CD4-positive, CD25-positive, alpha-beta regulatory T cell (primary cell): Measurements from ENCODE around the gene MITF. TPM values are rescaled to one million over a fixed set of nuclear protein-coding genes. Genes with fewer than 3 reads are reported as not detected.

Experiments used
- ATAC-seq, 2 donors: fragments of 150-1000 bp; cut with Tn5 transposase; one replicate each; pipeline ENCODE4 v1.10.0; 2021; ENCODE audit warnings: low read depth in 2 of 2, moderate number of reproducible peaks in 2 of 2, moderate library complexity in 1 of 2
- DNase-seq, 3 donors: peaks; one replicate each; pipeline versions ENCODE4 v3.0.0 to v3.0.0-alpha.2; 2012 to 2022; ENCODE audit warnings: mixed read lengths in 1 of 3
- H3K27ac ChIP-seq: one replicate; pipeline ENCODE4 v1.7.0; 2013; ENCODE audit warnings: mild to moderate bottlenecking, low read length; ENCODE audit not compliant: insufficient read depth, poor library complexity, severe bottlenecking
- H3K27me3 ChIP-seq: one replicate; pipeline ENCODE4 v1.7.0; 2013; ENCODE audit warnings: low read length; ENCODE audit not compliant: control insufficient read depth, insufficient read depth
- H3K36me3 ChIP-seq: one replicate; pipeline ENCODE4 v1.7.0; 2013; ENCODE audit warnings: mild to moderate bottlenecking, low read length, moderate library complexity; ENCODE audit not compliant: control insufficient read depth, insufficient read depth
- H3K4me1 ChIP-seq: 2 replicates; pipeline ENCODE4 v1.7.0; 2013; ENCODE audit warnings: mild to moderate bottlenecking, low read length; ENCODE audit not compliant: insufficient read depth, control insufficient read depth, poor library complexity, severe bottlenecking
- H3K4me3 ChIP-seq: one replicate; pipeline ENCODE4 v1.7.0; 2013; ENCODE audit warnings: low read depth, mild to moderate bottlenecking, low read length, moderate library complexity
- H3K9me3 ChIP-seq, 2 experiments: 1 replicate in 1 of 2; 2 replicates in 1 of 2; pipeline ENCODE4 v1.7.0; 2013; ENCODE audit warnings: low read length in 2 of 2, mild to moderate bottlenecking in 1 of 2, moderate library complexity in 1 of 2; ENCODE audit not compliant: control insufficient read depth in 2 of 2
- H3K27ac Mint-ChIP-seq, 3 donors: one replicate each; pipeline ENCODE4 v1.8.0; 2020 to 2022; ENCODE audit warnings: mild to moderate bottlenecking in 3 of 3, mixed read lengths in 3 of 3, moderate library complexity in 2 of 3
- H3K27me3 Mint-ChIP-seq: one replicate; pipeline ENCODE4 v1.8.0; 2022; ENCODE audit warnings: mild to moderate bottlenecking, mixed read lengths
- H3K36me3 Mint-ChIP-seq: one replicate; pipeline ENCODE4 v1.8.0; 2020; ENCODE audit warnings: mixed read lengths
- H3K4me1 Mint-ChIP-seq, 4 donors: one replicate each; pipeline ENCODE4 v1.8.0; 2020 to 2022; ENCODE audit warnings: mixed read lengths in 4 of 4, mild to moderate bottlenecking in 1 of 4
- H3K4me3 Mint-ChIP-seq, 4 donors: one replicate each; pipeline ENCODE4 v1.8.0; 2020 to 2022; ENCODE audit warnings: mild to moderate bottlenecking in 4 of 4, mixed read lengths in 4 of 4, moderate library complexity in 3 of 4
- H3K9me3 Mint-ChIP-seq, 7 donors: one replicate each; pipeline ENCODE4 v1.8.0; 2020 to 2022; ENCODE audit warnings: mixed read lengths in 7 of 7, mild to moderate bottlenecking in 3 of 7, moderate library complexity in 2 of 7
- polyA plus RNA-seq, 4 donors: library from polyadenylated mRNA; unstranded; fragments of 300-500 nt; fragmentation: Illumina TruSeq; gene quantifications; one replicate each; pipeline ENCODE4 v1.2.3, GENCODE V29; 2021
- total RNA-seq: library from RNA; stranded (reverse); gene quantifications from one replicate; pipeline ENCODE4 v1.2.3, GENCODE V29; 2022

The MITF gene
- total and polyA plus RNA-seq, 5 donors from 2014 or later = 0.44 TPM; not detected in 4

DNA sequence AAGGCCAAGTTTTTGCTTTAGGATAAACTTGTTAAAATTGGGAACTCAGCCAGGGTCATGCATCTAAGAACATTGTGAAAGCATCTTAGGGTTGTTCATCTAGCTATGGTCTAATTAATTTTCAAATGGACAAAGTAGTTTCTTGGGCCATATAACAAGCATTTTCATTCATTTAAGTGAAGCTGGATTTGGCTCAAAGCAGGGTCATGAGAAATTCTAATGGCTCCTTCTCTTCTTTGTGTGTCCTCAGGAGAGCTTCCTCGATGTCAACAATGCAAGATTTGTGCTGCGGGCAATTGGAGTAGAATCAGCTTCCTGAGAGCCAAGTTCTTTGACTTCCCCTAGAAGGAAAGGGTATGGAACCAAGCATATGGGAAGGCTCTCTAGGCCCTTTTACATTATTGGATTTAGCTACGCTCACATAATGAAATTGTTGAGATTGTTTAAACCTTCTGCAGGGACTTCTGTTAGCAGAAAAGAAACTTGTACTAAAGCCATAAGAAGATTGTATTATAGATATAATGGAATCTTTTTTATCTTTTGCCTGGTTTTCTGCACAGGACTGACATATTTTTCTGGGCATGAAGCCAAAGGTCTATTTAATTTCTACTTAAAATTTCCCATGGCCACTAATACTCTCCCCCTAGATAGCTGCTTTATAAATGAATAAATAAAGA, 258.5 kb downstream of the MITF start:
- H3K9me3 ChIP-seq = no peaks in the 10 kb centered on the region
- no peak overlapping the region for H3K27ac Mint-ChIP-seq
- H3K4me3 ChIP-seq = no peak overlapping the region
- peaks cover 0 to 3% (median 0%) of the 10 kb centered on the region in 7 donors for H3K9me3 Mint-ChIP-seq
- H3K4me1 Mint-ChIP-seq = no peaks in the 10 kb centered on the region
- H3K36me3 ChIP-seq = no peaks in the 10 kb centered on the region
- H3K4me1 ChIP-seq = no peaks in the 10 kb centered on the region
- no peaks in the 10 kb centered on the region for H3K27me3 Mint-ChIP-seq
- no peak for DNase-seq
- no peak for ATAC-seq
- no peaks in the 10 kb centered on the region for H3K36me3 Mint-ChIP-seq
- no peaks in the 10 kb centered on the region for H3K27me3 ChIP-seq
- H3K4me3 Mint-ChIP-seq = no peak overlapping the region
- H3K27ac ChIP-seq = no peak overlapping the region

DNA sequence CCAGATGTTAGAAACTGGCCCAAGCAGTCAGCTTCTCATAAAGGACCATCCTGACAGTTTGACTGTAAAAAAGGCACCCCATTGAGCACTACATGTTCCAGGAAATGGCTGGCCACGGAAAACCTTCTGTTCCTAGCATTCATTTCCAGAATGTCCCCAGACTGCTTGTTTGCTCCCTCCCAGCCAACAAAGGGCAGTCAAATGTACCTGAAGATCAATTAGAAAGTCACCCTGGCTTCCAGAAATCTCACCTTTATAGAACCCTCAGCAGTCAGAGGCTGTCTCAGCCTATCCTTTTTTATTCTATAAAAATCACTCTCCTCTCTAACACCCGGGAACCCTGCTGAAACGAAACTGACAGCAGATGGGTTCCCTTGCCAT, 259.5 kb downstream of the MITF start:
- Histone ChIP-seq H3K27me3 (no peaks in the 10 kb centered on the region), H3K27ac (no peak overlapping the region), H3K4me3 (no peak overlapping the region), H3K36me3 (no peaks in the 10 kb centered on the region), H3K4me1 (no peaks in the 10 kb centered on the region), H3K9me3 (no peaks in the 10 kb centered on the region)
- Mint-ChIP-seq H3K4me1 (no peaks in the 10 kb centered on the region), H3K4me3 (no peak overlapping the region), H3K27me3 (no peaks in the 10 kb centered on the region), H3K27ac (no peak overlapping the region), H3K36me3 (no peaks in the 10 kb centered on the region), H3K9me3 (peaks cover 0 to 1% (median 0%) of the 10 kb centered on the region in 7 donors)
- DNase-seq (no peak), ATAC-seq (no peak)

DNA sequence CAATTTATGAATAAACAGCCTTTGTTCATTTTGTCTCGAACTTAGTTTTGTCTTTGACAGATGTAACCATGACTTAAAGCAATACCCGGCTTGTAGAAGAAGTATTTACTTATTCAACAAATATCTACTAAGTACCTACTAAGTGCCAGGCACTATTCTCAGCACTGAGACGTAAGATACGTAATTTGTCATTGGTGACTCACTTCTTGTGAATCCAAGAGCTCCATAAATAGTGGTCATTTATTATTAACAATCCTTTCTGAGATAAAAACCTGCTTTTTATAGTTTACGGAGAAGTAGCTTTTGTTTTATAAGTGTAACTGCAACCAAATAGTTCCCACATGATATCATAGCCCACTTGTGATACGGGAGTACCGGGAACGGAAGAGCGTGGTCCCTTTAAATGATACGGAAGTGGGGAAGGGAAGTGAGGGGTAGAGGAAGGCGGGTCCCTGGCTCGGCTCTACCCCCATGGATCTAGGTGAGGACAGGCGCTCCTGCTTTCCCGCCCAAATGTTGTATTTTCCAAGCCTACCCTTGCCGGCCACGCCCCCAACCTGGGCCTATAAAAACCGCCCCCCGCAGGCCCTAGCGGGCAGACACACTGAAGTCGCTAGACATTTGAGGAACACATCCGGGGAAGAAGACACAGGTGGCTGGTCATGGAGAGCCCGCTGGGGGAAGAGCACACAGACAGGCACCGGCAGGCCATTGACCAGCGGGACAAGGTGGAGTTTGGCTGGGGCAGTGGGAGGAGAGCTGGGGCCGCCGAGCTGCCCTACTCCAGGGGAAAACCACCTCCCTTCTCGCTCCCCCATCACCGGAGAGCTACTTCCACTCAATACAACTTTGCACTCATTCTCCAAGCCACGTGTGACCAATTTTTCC, 260.1 kb downstream of the MITF start, which contains the start of gene SAMMSON:
TSS of gene SAMMSON (plus strand) at position 594 of the 888 bp plus-strand sequence.
- Histone ChIP-seq H3K9me3 (no peaks in the 10 kb centered on the region), H3K27ac (no peak within 1 kb of the TSS), H3K4me3 (no peak within 1 kb of the TSS), H3K4me1 (no peaks in the 10 kb centered on the region), H3K36me3 (no peaks in the 10 kb centered on the region), H3K27me3 (no peaks in the 10 kb centered on the region)
- DNase-seq (no peak), ATAC-seq (no peak)
- Mint-ChIP-seq H3K9me3 (peaks cover 0 to 1% (median 0%) of the 10 kb centered on the region in 7 donors), H3K27ac (no peak within 1 kb of the TSS), H3K4me1 (no peaks in the 10 kb centered on the region), H3K36me3 (no peaks in the 10 kb centered on the region), H3K27me3 (no peaks in the 10 kb centered on the region), H3K4me3 (no peak within 1 kb of the TSS)

GRCh38 chr3:70000028-70000410, 260.8 kb downstream of the MITF start:
- no peak for ATAC-seq
- DNase-seq = no peak
- no peaks in the 10 kb centered on the region for H3K36me3 Mint-ChIP-seq
- H3K27me3 Mint-ChIP-seq = no peaks in the 10 kb centered on the region
- H3K4me1 ChIP-seq = no peaks in the 10 kb centered on the region
- no peak overlapping the region for H3K27ac Mint-ChIP-seq
- no peaks in the 10 kb centered on the region for H3K36me3 ChIP-seq
- no peak overlapping the region for H3K27ac ChIP-seq
- H3K4me3 ChIP-seq = no peak overlapping the region
- H3K9me3 Mint-ChIP-seq = peaks cover 0 to 1% (median 0%) of the 10 kb centered on the region in 7 donors
- no peaks in the 10 kb centered on the region for H3K9me3 ChIP-seq
- no peaks in the 10 kb centered on the region for H3K27me3 ChIP-seq
- H3K4me1 Mint-ChIP-seq = no peaks in the 10 kb centered on the region
- no peak overlapping the region for H3K4me3 Mint-ChIP-seq

DNA sequence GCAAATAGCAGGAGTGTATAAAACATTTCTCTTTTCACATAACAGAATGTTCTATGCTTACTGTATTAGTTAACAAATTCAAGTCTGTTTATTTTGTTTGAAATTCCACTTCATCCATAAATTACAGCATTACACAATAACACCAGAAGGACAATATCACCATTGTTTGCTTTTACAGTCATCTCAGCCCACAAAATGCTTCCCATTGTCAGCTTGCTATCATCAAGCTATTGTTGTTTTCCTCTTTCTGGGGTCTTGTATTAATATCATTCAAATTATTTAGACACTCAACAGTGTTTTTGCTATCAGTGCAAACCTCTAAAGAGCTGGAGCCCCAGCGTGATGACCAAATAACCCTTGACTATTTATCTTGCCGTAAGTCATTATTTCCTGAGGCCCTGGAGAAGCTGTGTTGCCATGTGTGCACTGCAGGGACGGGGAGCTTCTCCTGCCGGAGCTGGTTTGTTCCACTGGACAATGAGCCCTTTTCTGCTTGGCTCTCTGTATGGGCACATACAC, 261.4 kb downstream of the MITF start:
- Mint-ChIP-seq H3K27ac (no peak overlapping the region), H3K27me3 (no peaks in the 10 kb centered on the region), H3K9me3 (peaks cover 0 to 1% (median 0%) of the 10 kb centered on the region in 7 donors), H3K4me3 (no peak overlapping the region), H3K4me1 (no peaks in the 10 kb centered on the region), H3K36me3 (no peaks in the 10 kb centered on the region)
- ATAC-seq = no peak
- Histone ChIP-seq H3K36me3 (no peaks in the 10 kb centered on the region), H3K27me3 (no peaks in the 10 kb centered on the region), H3K4me1 (no peaks in the 10 kb centered on the region), H3K4me3 (no peak overlapping the region), H3K27ac (no peak overlapping the region), H3K9me3 (no peaks in the 10 kb centered on the region)
- DNase-seq = no peak

DNA sequence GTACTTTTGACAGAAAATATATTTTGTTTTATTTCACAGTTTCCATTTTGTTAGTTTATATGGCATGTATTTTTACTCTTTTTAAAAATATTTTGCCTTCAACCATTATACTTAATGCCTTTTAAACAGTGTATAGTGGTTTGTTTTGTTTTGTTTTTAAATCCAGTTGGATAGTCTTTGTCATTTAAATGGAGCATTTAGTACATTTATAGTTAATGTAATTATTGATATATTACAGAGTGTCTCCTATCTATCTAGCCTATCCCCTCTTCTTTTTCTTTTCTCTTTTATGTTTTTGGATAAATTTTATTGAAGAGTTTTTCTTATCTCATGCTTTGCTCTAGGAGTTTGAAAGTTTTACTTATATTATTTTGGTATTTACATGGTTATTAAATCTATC, 263.9 kb downstream of the MITF start:
- peaks cover 0 to 9% (median 0%) of the 10 kb centered on the region in 7 donors for H3K9me3 Mint-ChIP-seq
- no peaks in the 10 kb centered on the region for H3K36me3 Mint-ChIP-seq

DNA sequence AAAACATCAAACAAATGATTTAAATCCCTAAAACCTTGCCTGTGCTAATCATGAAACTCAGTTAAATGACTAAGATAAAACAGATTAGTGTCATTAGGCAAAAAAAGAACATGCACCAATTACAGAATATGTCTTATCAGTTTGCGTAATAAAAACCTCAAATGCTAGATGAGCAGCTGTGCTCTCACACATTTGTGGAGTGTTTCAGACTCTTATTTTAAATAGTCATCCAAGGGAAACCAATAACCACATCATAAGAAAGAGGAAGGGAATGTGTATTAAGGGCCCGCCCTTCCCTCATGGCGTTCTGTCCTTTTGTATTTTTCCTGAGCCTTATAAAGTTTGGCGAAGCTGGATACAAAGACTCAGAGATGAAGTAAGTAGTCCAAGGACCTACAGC, 266.8 kb downstream of the MITF start:
- Mint-ChIP-seq H3K27me3 (no peaks in the 10 kb centered on the region), H3K9me3 (peaks cover 0 to 12% (median 0%) of the 10 kb centered on the region in 7 donors), H3K4me1 (no peaks in the 10 kb centered on the region), H3K4me3 (no peak overlapping the region), H3K36me3 (no peaks in the 10 kb centered on the region), H3K27ac (no peak overlapping the region)
- H3K27me3 ChIP-seq = no peaks in the 10 kb centered on the region
- no peaks in the 10 kb centered on the region for H3K4me1 ChIP-seq
- no peaks in the 10 kb centered on the region for H3K9me3 ChIP-seq
- no peaks in the 10 kb centered on the region for H3K36me3 ChIP-seq
- no peak overlapping the region for H3K4me3 ChIP-seq
- ATAC-seq (no peak), DNase-seq (no peak)
- H3K27ac ChIP-seq = no peak overlapping the region

More for the DNA sequence above, 263.9 kb downstream of the MITF start:
- DNase-seq = no peak
- Histone ChIP-seq H3K4me1 (no peaks in the 10 kb centered on the region), H3K27me3 (no peaks in the 10 kb centered on the region), H3K36me3 (no peaks in the 10 kb centered on the region), H3K4me3 (no peak overlapping the region), H3K27ac (no peak overlapping the region), H3K9me3 (no peaks in the 10 kb centered on the region)
- no peaks in the 10 kb centered on the region for H3K27me3 Mint-ChIP-seq
- no peak overlapping the region for H3K4me3 Mint-ChIP-seq
- no peaks in the 10 kb centered on the region for H3K4me1 Mint-ChIP-seq
- H3K27ac Mint-ChIP-seq = no peak overlapping the region
- ATAC-seq = no peak
